Esophagus squamous epithelium (tissue), 5 donors: ENCODE data around the gene CCKAR. TPM values are rescaled to one million over a fixed set of nuclear protein-coding genes. Genes with fewer than 3 reads are reported as not detected.

Experiments used
- DNase-seq: peaks from one replicate; lab custom pipeline; 2025; lab: John Stamatoyannopoulos, UW
- H3K27ac ChIP-seq, 4 donors: fragments of 200-600 bp; sonication (generic); one replicate each; pipeline ENCODE4 v1.5.1; 2016 to 2019; ENCODE audit warnings: mild to moderate bottlenecking in 1 of 4
- H3K27me3 ChIP-seq, 4 donors: fragments of 200-600 bp; sonication (generic); 1 replicate in 3 of 4; 2 replicates in 1 of 4; pipeline versions ENCODE4 v1.5.1 to v1.6.0; 2017 to 2021; ENCODE audit warnings: antibody characterized with exemption in 1 of 4
- H3K36me3 ChIP-seq, 3 donors: fragments of 200-600 bp; sonication (generic); one replicate each; pipeline ENCODE4 v1.5.1; 2016 to 2019
- H3K4me1 ChIP-seq, 3 donors: fragments of 200-600 bp; sonication (generic); one replicate each; pipeline ENCODE4 v1.5.1; 2017 to 2019
- H3K4me3 ChIP-seq, 4 donors: fragments of 200-600 bp; sonication (generic); 1 replicate in 3 of 4; 2 replicates in 1 of 4; pipeline ENCODE4 v1.5.1; 2016 to 2019; ENCODE audit warnings: mild to moderate bottlenecking in 2 of 4, moderate library complexity in 1 of 4
- H3K9me3 ChIP-seq, 3 donors: fragments of 200-600 bp; sonication (generic); one replicate each; pipeline ENCODE4 v1.5.1; 2016 to 2019
- POLR2A ChIP-seq, 4 donors: fragments of 450-650 bp; IDR thresholded peaks; one replicate each; pipeline ENCODE4 v1.6.1; 2017; ENCODE audit warnings: antibody characterized with exemption in 4 of 4, mild to moderate bottlenecking in 4 of 4, moderate library complexity in 3 of 4
- WGBS, 2 donors: methylation state at CpG; one replicate each; pipeline ENCODE4 v1.1.5; 2018; 5-methylcytosine and 5-hydroxymethylcytosine counted together
- intact Hi-C: fragments of 100-400 bp; cut with DNase I; formaldehyde crosslinking; loops from one replicate; pipeline ENCODE4 v1.15.0; 2022
- total RNA-seq, 4 donors: library from RNA; depleted of rRNA; stranded (reverse); fragments of >200 nt; gene quantifications; one replicate each; pipeline ENCODE4 v1.1.0, GENCODE V29; 2016
- TF ChIP-seq, protein P1 (sequence below), 6 experiments: fragments of 450-650 bp in 4 of 6; fragments of 200-600 bp in 2 of 6; sonication (generic) in 2 of 6; IDR thresholded peaks; one replicate each; pipeline ENCODE4 v1.5.1; 2016 to 2019; ENCODE audit warnings: antibody characterized with exemption in 6 of 6, mild to moderate bottlenecking in 4 of 6, moderate library complexity in 4 of 6
- donor health status: DM: yes; HTN: yes; CAD: no.

The CCKAR gene
- total RNA-seq, 4 donors from 2014 or later, result not detected

DNA sequence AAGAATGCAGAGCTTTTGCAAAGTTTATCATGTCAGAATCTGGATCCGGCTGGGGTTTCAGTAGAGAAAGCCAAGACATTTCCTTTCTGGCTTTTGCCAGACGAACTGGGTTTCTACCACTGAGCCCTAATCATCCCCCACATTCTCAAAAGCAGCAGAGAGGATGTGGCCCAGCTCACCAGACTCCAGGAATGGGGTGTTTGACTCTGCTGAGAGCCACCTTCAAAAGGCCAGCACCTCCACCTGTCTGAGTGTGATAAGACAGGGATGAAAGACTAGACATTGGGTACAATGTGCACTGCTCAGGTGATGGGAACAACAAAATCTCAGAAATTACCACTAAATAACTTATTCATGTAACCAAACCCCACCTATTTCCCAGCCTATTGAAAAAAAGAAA lies 25.7 kb upstream of the CCKAR start:
- Histone ChIP-seq H3K27ac (no peak overlapping the region), H3K4me3 (no peak overlapping the region), H3K36me3 (no peaks in the 10 kb centered on the region), H3K4me1 (no peaks in the 10 kb centered on the region), H3K27me3 (peaks cover 0 to 19% (median 0%) of the 10 kb centered on the region in 4 donors), H3K9me3 (no peaks in the 10 kb centered on the region)
- intact Hi-C loops, result no loop called here
- no peak for DNase-seq
- WGBS, 2 donors, result 41 to 67% methylated on average over 2 of the region's 2 CpGs
- no peak for TF ChIP-seq POLR2A (IDR thresholded peaks at IDR 0.05)
- TF ChIP-seq, protein P1, sequence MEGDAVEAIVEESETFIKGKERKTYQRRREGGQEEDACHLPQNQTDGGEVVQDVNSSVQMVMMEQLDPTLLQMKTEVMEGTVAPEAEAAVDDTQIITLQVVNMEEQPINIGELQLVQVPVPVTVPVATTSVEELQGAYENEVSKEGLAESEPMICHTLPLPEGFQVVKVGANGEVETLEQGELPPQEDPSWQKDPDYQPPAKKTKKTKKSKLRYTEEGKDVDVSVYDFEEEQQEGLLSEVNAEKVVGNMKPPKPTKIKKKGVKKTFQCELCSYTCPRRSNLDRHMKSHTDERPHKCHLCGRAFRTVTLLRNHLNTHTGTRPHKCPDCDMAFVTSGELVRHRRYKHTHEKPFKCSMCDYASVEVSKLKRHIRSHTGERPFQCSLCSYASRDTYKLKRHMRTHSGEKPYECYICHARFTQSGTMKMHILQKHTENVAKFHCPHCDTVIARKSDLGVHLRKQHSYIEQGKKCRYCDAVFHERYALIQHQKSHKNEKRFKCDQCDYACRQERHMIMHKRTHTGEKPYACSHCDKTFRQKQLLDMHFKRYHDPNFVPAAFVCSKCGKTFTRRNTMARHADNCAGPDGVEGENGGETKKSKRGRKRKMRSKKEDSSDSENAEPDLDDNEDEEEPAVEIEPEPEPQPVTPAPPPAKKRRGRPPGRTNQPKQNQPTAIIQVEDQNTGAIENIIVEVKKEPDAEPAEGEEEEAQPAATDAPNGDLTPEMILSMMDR (IDR thresholded peaks at IDR 0.05), result no peak

DNA sequence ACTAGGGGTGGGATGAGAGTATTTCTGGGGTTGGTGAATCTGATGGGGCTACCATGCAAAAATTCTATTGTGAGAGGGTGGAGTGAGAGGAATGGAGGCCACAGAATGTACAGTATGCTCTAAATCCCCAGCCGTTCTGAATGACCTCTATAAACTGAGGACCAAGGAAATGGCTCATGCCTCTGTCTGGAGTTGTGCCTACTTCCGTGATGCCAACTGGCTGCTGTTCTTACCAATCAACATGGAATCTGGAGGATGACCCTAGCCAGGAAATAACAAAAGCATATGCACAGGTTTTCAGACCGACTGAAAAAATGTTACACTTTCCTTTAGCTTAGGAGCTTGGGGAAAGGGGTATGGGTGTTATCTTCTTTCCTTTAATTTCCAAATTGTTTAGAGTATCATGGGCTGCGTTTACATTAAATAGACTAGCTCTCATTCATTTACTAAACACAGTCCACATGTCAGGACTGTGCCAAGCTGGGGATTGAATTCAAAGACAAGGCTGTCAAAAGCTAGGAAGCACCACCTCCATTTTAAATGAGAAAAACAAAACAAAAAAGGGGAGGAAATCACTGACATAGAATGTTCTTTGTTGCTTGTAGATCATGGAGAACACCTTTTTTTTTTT lies 20.2 kb upstream of the CCKAR start:
- H3K27ac ChIP-seq, result no peak overlapping the region
- 41 to 43% methylated on average over 4 of the region's 4 CpGs for WGBS, 2 donors
- intact Hi-C loops, result no loop called here
- H3K36me3 ChIP-seq, result no peaks in the 10 kb centered on the region
- H3K4me3 ChIP-seq, result no peak overlapping the region
- H3K27me3 ChIP-seq, result peaks cover 0 to 15% (median 0%) of the 10 kb centered on the region in 4 donors
- H3K9me3 ChIP-seq, result no peaks in the 10 kb centered on the region
- DNase-seq, result no peak
- H3K4me1 ChIP-seq, result no peaks in the 10 kb centered on the region
- TF ChIP-seq, protein P1 (IDR thresholded peaks at IDR 0.05), result no peak
- no peak for TF ChIP-seq POLR2A (IDR thresholded peaks at IDR 0.05)

DNA sequence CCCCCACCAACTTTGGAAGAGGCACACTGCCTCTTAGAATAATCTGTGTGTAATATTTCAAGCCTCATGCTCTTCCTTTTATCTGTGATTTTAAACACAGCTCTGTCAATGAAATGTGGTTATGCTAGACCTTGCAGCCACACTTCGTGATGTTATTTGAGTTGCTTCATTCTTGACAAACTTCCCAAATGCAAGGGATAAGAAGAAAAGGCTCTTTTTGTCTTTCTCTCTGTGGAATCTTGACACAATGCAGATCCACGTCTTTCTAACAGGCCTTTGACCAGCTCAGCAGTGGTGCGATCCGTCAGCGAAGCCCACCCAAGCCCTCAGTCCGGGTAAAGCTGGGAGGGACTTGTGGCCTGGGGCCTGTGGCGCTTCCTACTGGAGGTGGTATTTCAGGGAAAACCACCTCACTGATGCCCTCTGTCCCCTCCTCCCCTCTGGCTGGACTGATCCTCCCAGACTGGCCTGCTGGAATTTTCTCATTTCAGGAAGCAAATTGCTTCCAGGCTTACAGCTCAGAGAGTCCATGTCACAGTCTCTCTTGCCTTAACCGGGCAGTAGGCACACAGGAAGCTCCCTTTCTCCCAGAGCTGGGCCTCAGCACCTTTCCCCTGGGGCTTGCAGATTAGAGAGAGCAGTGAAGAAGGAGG lies 19.5 kb upstream of the CCKAR start:
- no peak for DNase-seq
- TF ChIP-seq, protein P1 (IDR thresholded peaks at IDR 0.05), result no peak
- no peak for TF ChIP-seq POLR2A (IDR thresholded peaks at IDR 0.05)
- intact Hi-C loops, result no loop called here
- no peaks in the 10 kb centered on the region for H3K36me3 ChIP-seq
- no peak overlapping the region for H3K4me3 ChIP-seq
- no peak overlapping the region for H3K27ac ChIP-seq
- H3K27me3 ChIP-seq, result peaks cover 0 to 14% (median 0%) of the 10 kb centered on the region in 4 donors
- no peaks in the 10 kb centered on the region for H3K9me3 ChIP-seq
- H3K4me1 ChIP-seq, result no peaks in the 10 kb centered on the region
- 51 to 83% methylated on average over 3 to 6 of the region's 8 CpGs for WGBS, 2 donors

DNA sequence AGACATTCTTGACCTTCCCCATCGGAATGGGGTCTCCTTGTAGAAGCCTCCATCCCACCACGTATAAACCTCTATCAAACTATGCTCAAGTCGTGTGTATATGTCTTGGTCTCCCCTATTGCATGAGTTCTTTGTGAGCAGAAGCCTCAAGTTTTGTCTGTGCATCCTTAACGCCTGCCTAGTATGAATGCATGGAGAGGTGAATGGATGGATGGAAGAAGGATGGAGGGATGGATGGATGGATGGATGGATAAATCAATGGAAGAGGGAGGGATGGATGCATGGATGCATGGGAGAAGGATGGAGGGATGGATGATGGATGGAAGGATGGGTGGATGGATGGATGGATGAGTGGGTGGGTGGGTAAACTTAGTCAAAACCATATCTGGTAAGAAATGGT lies 17.0 kb upstream of the CCKAR start:
- Histone ChIP-seq H3K9me3 (no peaks in the 10 kb centered on the region), H3K4me3 (no peak overlapping the region), H3K27me3 (peaks cover 0 to 5% (median 0%) of the 10 kb centered on the region in 4 donors), H3K27ac (no peak overlapping the region), H3K4me1 (no peaks in the 10 kb centered on the region), H3K36me3 (no peaks in the 10 kb centered on the region)
- no peak for DNase-seq
- no peak for TF ChIP-seq POLR2A (IDR thresholded peaks at IDR 0.05)
- TF ChIP-seq, protein P1 (IDR thresholded peaks at IDR 0.05), result no peak
- intact Hi-C loops, result no loop called here
- 73 to 87% methylated on average over 4 of the region's 4 CpGs for WGBS, 2 donors

DNA sequence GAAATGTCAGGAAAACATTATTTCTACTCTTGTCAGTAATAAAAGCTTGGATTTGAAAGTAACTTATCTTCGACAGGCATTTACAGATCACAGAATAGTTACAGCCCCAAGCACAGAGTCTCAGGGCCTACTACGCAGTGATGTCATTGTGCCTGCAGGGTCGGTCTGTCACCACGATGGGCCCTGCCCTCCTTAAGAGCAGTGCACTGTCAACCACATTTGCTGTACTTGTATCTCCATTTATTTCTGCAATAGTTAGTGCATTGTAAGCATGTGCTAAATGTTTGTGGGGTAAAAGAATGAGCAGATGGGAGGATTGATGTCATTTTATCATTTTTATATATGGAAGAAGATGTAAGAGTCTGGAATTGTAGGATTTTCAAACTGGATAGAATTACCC lies 13.6 kb upstream of the CCKAR start:
- Histone ChIP-seq H3K4me3 (no peak overlapping the region), H3K27me3 (no peaks in the 10 kb centered on the region), H3K36me3 (no peaks in the 10 kb centered on the region), H3K27ac (no peak overlapping the region), H3K4me1 (no peaks in the 10 kb centered on the region), H3K9me3 (peaks cover 0 to 5% (median 0%) of the 10 kb centered on the region in 3 donors)
- intact Hi-C loops, result no loop called here
- TF ChIP-seq POLR2A (IDR thresholded peaks at IDR 0.05), result no peak
- TF ChIP-seq, protein P1 (IDR thresholded peaks at IDR 0.05), result no peak
- 79 to 81% methylated on average over 4 of the region's 4 CpGs for WGBS, 2 donors
- DNase-seq, result no peak
